K562 (cell line): ENCODE measurements around the gene CNKSR3. TPM values are rescaled to one million over a fixed set of nuclear protein-coding genes. Genes with fewer than 3 reads are reported as not detected.
A peak's percentile ranks its signal among the peaks of the same experiment; 100 is the strongest.

Experiments used
- ATAC-seq: fragments of 200-7000 bp; cut with Tn5 transposase; 3 replicates; pipeline ENCODE4 v1.9.1; 2020; ENCODE audit warnings: moderate library complexity
- BruUV-seq: library from RNA; stranded (reverse); fragments of 400-500 nt; replicated peaks from 2 replicates; lab custom pipeline; 2021; lab: Mats Ljungman, UMichigan
- CTCF ChIA-PET: fragments of 300-600 bp; formaldehyde crosslinking; extraction: SDS; loops from one replicate; lab custom pipeline; 2021; ENCODE audit warnings: low intra/inter-chr PET ratio; lab: Yijun Ruan, JAX
- POLR2A ChIA-PET: fragments of 300-600, 350-650 bp; sonication (Branson Sonifier 250); formaldehyde crosslinking; extraction: SDS; loops from one replicate; lab custom pipeline; 2021; ENCODE audit warnings: antibody characterized with exemption, inconsistent platforms; lab: Yijun Ruan, JAX
- DNase-seq, 4 experiments: peaks; one replicate each; pipeline versions ENCODE4 v3.0.0 to v3.0.0-alpha.2; 2011 to 2018; ENCODE audit warnings: low spot score in 3 of 4, mixed read lengths in 3 of 4; ENCODE audit errors: extremely low read depth in 1 of 4
- FAIRE-seq: peaks from 2 replicates; lab custom pipeline; 2011; peaks lifted over from hg19 to GRCh38; lab: Jason Lieb, UNC
- H2AFZ ChIP-seq: 2 replicates; pipeline ENCODE4 v1.6.0; 2011; ENCODE audit warnings: low read depth, low read length, control low read depth, inconsistent platforms
- H3K27ac ChIP-seq: fragments of 200-600 bp; 3 replicates; pipeline ENCODE4 v1.8.0; 2011; ENCODE audit warnings: low read depth, mild to moderate bottlenecking, control low read depth, inconsistent platforms, low read length, moderate library complexity, mixed read lengths; ENCODE audit errors: extremely low read depth
- H3K27me3 ChIP-seq, 2 experiments: fragments of 300-600 bp in 1 of 2; 2 replicates in 1 of 2; 3 replicates in 1 of 2; pipeline versions ENCODE4 v1.6.0 to v1.8.0; 2011; ENCODE audit warnings: inconsistent platforms in 2 of 2, low read length in 2 of 2, mild to moderate bottlenecking in 1 of 2, mixed read lengths in 1 of 2, moderate library complexity in 1 of 2; ENCODE audit not compliant: control insufficient read depth in 2 of 2, insufficient read depth in 2 of 2
- H3K36me3 ChIP-seq: fragments of 300-600 bp; 3 replicates; pipeline ENCODE4 v1.8.0; 2011; ENCODE audit warnings: mild to moderate bottlenecking, low read length, inconsistent platforms; ENCODE audit not compliant: control insufficient read depth, insufficient read depth
- H3K4me1 ChIP-seq, 2 experiments: fragments of 200-600 bp in 1 of 2; replicated peaks in 1 of 2; 2 replicates in 1 of 2; 3 replicates in 1 of 2; pipeline versions ENCODE4 v1.5.1 to v1.8.0; 2011; ENCODE audit warnings: inconsistent platforms in 2 of 2, low read length in 2 of 2, mild to moderate bottlenecking in 1 of 2, mixed read lengths in 1 of 2, moderate library complexity in 1 of 2; ENCODE audit not compliant: control insufficient read depth in 2 of 2, insufficient read depth in 2 of 2
- H3K4me2 ChIP-seq: 2 replicates; pipeline ENCODE4 v1.6.1; 2011; ENCODE audit warnings: low read length, control low read depth, inconsistent platforms, mixed read lengths; ENCODE audit not compliant: insufficient read depth
- H3K4me3 ChIP-seq: fragments of 200-600 bp; sonication (generic), shearing (Covaris generic); 2 replicates; pipeline ENCODE4 v1.5.1; 2016; ENCODE audit warnings: control low read depth, inconsistent platforms
- H3K79me2 ChIP-seq: fragments of 200-600 bp; 3 replicates; pipeline ENCODE4 v1.8.0; 2011; ENCODE audit warnings: low read length, inconsistent platforms; ENCODE audit not compliant: control insufficient read depth, insufficient read depth
- H3K9ac ChIP-seq, 2 experiments: 2 replicates each; pipeline versions ENCODE4 v1.6.0 to v1.6.1; 2011; ENCODE audit warnings: low read depth in 2 of 2, low read length in 2 of 2, control low read depth in 1 of 2, inconsistent platforms in 1 of 2, mild to moderate bottlenecking in 1 of 2, mixed read lengths in 1 of 2; ENCODE audit not compliant: insufficient read depth in 1 of 2
- H3K9me1 ChIP-seq: one replicate; pipeline ENCODE4 v1.6.0; 2011; ENCODE audit warnings: inconsistent platforms, mild to moderate bottlenecking, low read length, moderate library complexity; ENCODE audit not compliant: control insufficient read depth, insufficient read depth
- H3K9me3 ChIP-seq: replicated peaks from 2 replicates; pipeline ENCODE4 v1.5.1; 2011; ENCODE audit warnings: low read depth, low read length, inconsistent platforms; ENCODE audit not compliant: control insufficient read depth, insufficient read depth
- H4K20me1 ChIP-seq: replicated peaks from 2 replicates; pipeline ENCODE4 v1.6.1; 2011; ENCODE audit warnings: low read length, inconsistent platforms, mixed read lengths; ENCODE audit not compliant: control insufficient read depth, insufficient read depth
- PRDM10 ChIP-seq: fragments of 450-650 bp; IDR thresholded peaks from 2 replicates; pipeline ENCODE4 v1.6.1; 2018; ENCODE audit not compliant: partially characterized antibody
- YY1 ChIP-seq, 3 experiments: IDR thresholded peaks; 2 replicates each; pipeline ENCODE4 v1.6.1; 2011; ENCODE audit warnings: low read length in 2 of 3, mild to moderate bottlenecking in 2 of 3, moderate library complexity in 2 of 3, borderline replicate concordance in 1 of 3, control low read depth in 1 of 3, low read depth in 1 of 3; ENCODE audit not compliant: insufficient read depth in 3 of 3, insufficient replicate concordance in 2 of 3, control insufficient read depth in 1 of 3, insufficient read length in 1 of 3; ENCODE audit errors: extremely low read depth in 1 of 3
- WGBS: fragments of 100-300 bp; shearing (Covaris generic); methylation state at CpG from one replicate; pipeline ENCODE4 v1.1.6; 2016; ENCODE audit warnings: low coverage, mixed read lengths; ENCODE audit not compliant: insufficient coverage; ENCODE audit errors: missing lambda C conversion rate; 5-methylcytosine and 5-hydroxymethylcytosine counted together
- in situ Hi-C: fragments of 300-500 bp; cut with MboI; formaldehyde crosslinking; loops from 4 replicates; pipeline ENCODE4 v1.15.0; 2018; ENCODE audit warnings: inconsistent platforms, mixed read lengths
- intact Hi-C: fragments of 100-400 bp; cut with micrococcal nuclease; formaldehyde crosslinking; loops from 2 replicates; pipeline ENCODE4 v1.14.2; 2022
- polyA plus RNA-seq, 8 experiments: library from polyadenylated mRNA; depleted of rRNA in 4 of 8; stranded (reverse) in 5 of 8; unstranded in 3 of 8; fragments of >200 nt; fragmentation: Nextera tagmentation in 2 of 8; fragmentation: Illumina TruSeq in 1 of 8; extraction: Ambion mirVana in 2 of 8; extraction: Trizol in 1 of 8; gene quantifications; 2 replicates each; pipeline versions ENCODE4 v1.2.1 to v1.2.3, GENCODE V29; 2011 to 2014; ENCODE audit warnings: inconsistent platforms in 1 of 8, missing spikeins in 1 of 8
- total RNA-seq, 7 experiments: library from RNA; depleted of rRNA in 6 of 7; stranded (reverse); fragments of >200 nt in 6 of 7; fragmentation: Illumina TruSeq in 2 of 7; extraction: Trizol in 2 of 7; gene quantifications; 2 replicates each; pipeline versions ENCODE4 v1.2.1 to v1.2.3, GENCODE V29; 2011 to 2021; ENCODE audit warnings: low replicate concordance in 1 of 7

The CNKSR3 gene
- total and polyA plus RNA-seq, 9 of the 15 experiments (the other 6 are each of a cell fraction or from before 2014, with no cell fraction given) = 4.5 to 29.6 (median 9.5) TPM

GRCh38 chr6:154539593-154540269 is 29.2 kb upstream of the CNKSR3 start:
- TF ChIP-seq YY1 (IDR thresholded peaks at IDR 0.05; ENCODE audit: borderline replicate concordance in 1 of 3, control insufficient read depth in 1 of 3, extremely low read depth in 1 of 3, insufficient read depth in 3 of 3, insufficient read length in 1 of 3, insufficient replicate concordance in 2 of 3, low read depth in 1 of 3, low read length in 2 of 3) = no peak
- TF ChIP-seq PRDM10 = peak; percentile 90
- TF ChIP-seq, all 486 proteins: peak for 1
- CTCF ChIA-PET = no interaction called here
- H3K9me3 ChIP-seq = no peaks in the 10 kb centered on the region
- FAIRE-seq (no peak), ATAC-seq (no peak), DNase-seq (no peak)
- H3K27ac ChIP-seq = no peak overlapping the region
- H2AFZ ChIP-seq = no peak overlapping the region
- no peaks in the 10 kb centered on the region for H4K20me1 ChIP-seq
- H3K4me1 ChIP-seq = peaks cover 7 to 11% of the 10 kb centered on the region in 2 experiments; a peak in 3 of 5 replicates
- in situ Hi-C loops = no loop called here
- H3K36me3 ChIP-seq = no peaks in the 10 kb centered on the region
- POLR2A ChIA-PET = interaction anchor here (0.8 to 1.5 kb wide), 2 partner anchors 10 to 19 kb away, joined by 3 to 8 read pairs; no protein-coding TSS in a partner anchor
- intact Hi-C loops = no loop called here
- no peak overlapping the region for H3K4me2 ChIP-seq
- no peak overlapping the region for H3K9ac ChIP-seq
- 76% methylated on average over 9 of the region's 9 CpGs for WGBS
- no TSS peak for BruUV-seq
- no peaks in the 10 kb centered on the region for H3K79me2 ChIP-seq
- H3K27me3 ChIP-seq = no peaks in the 10 kb centered on the region
- no peaks in the 10 kb centered on the region for H3K9me1 ChIP-seq
- H3K4me3 ChIP-seq = no peak overlapping the region
